ENCODE results near the gene SBK3. TPM values are rescaled to one million over a fixed set of nuclear protein-coding genes. Genes with fewer than 3 reads are reported as not detected.
A peak's percentile ranks its signal among the peaks of the same experiment; 100 is the strongest.

SBK3 gene
- total RNA-seq, 3 donors from 2014 or later, result 1.3 TPM; not detected in 2

DNA sequence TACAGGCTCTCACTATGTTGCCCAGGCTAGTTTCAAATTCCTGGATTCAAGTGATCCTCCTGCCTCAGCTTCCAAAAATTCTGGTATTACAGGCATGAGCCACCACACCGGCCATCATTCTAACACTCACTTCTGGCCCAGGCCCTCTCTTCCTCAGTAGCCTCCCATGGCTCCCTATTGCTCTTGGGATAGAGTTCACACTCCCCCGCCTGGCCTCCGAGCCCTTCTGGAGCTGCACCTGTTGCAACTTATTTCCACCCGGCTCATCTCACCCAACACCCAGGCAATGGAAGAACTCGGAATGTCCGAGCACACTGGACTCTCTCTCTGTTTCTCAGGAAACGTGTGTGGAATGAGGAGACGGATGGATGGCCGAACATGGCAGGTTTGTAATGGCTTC lies 9.0 kb upstream of the SBK3 start:
- intact Hi-C loops (cut with DNase I; ENCODE audit: low total_unique reads), result no loop called here
- Histone ChIP-seq H3K4me1 (no peaks in the 10 kb centered on the region), H3K27me3 (no peaks in the 10 kb centered on the region)

DNA sequence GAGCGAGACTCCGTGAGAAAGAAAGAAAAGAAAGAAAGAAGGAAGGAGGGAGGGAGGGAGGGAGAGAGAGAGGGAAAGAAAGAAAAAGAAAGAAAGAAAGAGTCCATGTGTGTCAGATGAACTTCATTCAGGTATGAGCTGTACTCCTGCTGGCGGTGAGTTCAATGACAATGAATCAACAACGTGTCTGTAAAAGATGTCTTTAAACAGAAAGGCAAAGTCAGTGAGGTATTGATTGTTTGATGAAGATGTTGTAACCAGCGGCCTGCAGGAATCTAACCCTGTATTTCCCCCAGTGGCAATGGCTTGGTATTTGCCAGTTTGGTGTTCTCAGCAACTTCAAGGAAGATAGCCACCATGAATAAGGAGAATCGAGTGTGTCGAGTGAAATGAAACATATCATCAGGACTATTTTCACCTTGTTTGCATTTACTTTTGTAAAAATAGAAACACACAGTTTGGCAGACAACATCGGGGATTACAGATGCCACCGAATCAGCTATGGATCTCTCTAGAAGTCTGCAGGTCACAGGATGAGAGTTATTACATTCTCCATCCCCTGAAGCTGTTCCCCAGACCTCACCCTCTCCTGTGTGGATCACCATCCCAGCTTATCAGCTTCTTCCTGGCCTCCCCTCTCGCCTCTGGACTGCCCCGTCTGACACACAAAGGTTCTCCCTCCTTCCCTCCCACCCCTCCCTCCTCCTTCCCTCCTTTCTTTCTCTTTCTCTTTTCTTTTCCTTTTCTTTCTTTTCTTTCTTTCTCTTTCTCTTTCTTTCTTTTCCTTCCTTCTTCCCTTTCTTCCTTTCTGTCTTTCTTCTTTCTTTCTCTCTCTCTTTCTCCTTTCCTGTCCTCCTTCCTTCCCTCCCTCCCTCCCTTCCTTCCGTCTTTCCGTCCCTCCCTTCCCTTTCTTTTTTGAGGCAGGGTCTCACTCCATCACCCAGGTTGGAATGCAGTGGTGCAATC lies 8.2 kb upstream of the SBK3 start:
- Histone ChIP-seq H3K4me1 (no peaks in the 10 kb centered on the region), H3K4me3 (no peak overlapping the region), H3K27me3 (no peaks in the 10 kb centered on the region), H3K36me3 (no peaks in the 10 kb centered on the region), H3K9me3 (no peaks in the 10 kb centered on the region), H3K27ac (no peak overlapping the region)
- no peak for TF ChIP-seq POLR2A (IDR thresholded peaks at IDR 0.05)
- no peak for TF ChIP-seq POLR2AphosphoS5 (IDR thresholded peaks at IDR 0.05)
- intact Hi-C loops (cut with DNase I; ENCODE audit: low total_unique reads), result no loop called here
- DNase-seq (ENCODE audit: low spot score in 2 of 2), result no peak

More for the DNA sequence above, 9.0 kb upstream of the SBK3 start:
- H3K9me3 ChIP-seq, result no peaks in the 10 kb centered on the region
- no peaks in the 10 kb centered on the region for H3K36me3 ChIP-seq
- no peak overlapping the region for H3K4me3 ChIP-seq
- no peak overlapping the region for H3K27ac ChIP-seq
- DNase-seq (ENCODE audit: low spot score in 2 of 2), result no peak
- no peak for TF ChIP-seq POLR2A (IDR thresholded peaks at IDR 0.05)
- no peak for TF ChIP-seq POLR2AphosphoS5 (IDR thresholded peaks at IDR 0.05)
- TF ChIP-seq, protein P1, sequence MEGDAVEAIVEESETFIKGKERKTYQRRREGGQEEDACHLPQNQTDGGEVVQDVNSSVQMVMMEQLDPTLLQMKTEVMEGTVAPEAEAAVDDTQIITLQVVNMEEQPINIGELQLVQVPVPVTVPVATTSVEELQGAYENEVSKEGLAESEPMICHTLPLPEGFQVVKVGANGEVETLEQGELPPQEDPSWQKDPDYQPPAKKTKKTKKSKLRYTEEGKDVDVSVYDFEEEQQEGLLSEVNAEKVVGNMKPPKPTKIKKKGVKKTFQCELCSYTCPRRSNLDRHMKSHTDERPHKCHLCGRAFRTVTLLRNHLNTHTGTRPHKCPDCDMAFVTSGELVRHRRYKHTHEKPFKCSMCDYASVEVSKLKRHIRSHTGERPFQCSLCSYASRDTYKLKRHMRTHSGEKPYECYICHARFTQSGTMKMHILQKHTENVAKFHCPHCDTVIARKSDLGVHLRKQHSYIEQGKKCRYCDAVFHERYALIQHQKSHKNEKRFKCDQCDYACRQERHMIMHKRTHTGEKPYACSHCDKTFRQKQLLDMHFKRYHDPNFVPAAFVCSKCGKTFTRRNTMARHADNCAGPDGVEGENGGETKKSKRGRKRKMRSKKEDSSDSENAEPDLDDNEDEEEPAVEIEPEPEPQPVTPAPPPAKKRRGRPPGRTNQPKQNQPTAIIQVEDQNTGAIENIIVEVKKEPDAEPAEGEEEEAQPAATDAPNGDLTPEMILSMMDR (IDR thresholded peaks at IDR 0.05), result no peak

DNA sequence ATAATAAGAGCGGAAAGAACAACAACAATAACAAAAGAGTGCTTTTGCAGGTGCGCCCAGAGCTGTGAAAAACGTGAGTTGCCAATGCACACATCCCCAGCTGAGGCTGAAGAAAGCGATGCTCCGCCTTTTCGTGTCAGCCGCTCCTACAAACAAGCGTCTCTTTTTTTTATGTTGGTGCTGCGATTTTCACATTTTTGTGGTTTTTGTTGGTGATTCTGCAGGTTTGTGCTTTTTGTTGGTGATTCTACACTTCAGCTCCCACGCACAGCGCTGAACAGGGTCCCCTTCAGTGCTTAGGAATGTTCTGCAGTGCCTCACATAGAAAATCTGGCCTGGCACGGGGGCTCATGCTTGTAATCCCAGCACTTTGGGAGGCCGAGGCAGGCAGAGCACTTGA lies 7.3 kb upstream of the SBK3 start:
- Histone ChIP-seq H3K36me3 (no peaks in the 10 kb centered on the region), H3K27ac (no peak overlapping the region), H3K27me3 (no peaks in the 10 kb centered on the region), H3K9me3 (no peaks in the 10 kb centered on the region), H3K4me1 (no peaks in the 10 kb centered on the region), H3K4me3 (no peak overlapping the region)
- TF ChIP-seq POLR2AphosphoS5 (IDR thresholded peaks at IDR 0.05), result no peak
- TF ChIP-seq, protein P1 (IDR thresholded peaks at IDR 0.05), result no peak
- no peak for TF ChIP-seq POLR2A (IDR thresholded peaks at IDR 0.05)
- intact Hi-C loops (cut with DNase I; ENCODE audit: low total_unique reads), result no loop called here
- DNase-seq (ENCODE audit: low spot score in 2 of 2), result peak in 1 of 2 donors; percentile 38

DNA sequence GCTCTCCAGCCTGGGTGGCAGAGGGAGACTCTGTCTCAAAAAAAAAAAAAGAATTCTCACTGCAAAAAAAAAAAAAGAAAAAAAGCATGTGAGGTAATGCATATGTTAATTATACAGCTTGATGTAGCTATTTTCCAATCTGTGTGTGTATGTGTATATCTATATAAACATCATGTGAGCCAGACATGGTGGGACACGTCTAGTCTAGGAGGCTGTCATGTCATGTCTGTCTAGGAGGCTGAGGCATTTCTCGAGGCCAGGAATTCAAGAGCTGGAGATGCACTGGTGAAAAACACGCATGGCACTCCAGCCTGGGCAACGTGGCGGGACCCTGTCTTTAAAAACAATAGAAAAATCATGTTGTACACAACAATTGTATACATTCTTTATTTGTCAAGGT lies 6.9 kb upstream of the SBK3 start:
- no peak overlapping the region for H3K4me3 ChIP-seq
- no peak overlapping the region for H3K27ac ChIP-seq
- TF ChIP-seq, protein P1 (IDR thresholded peaks at IDR 0.05), result no peak
- TF ChIP-seq POLR2AphosphoS5 (IDR thresholded peaks at IDR 0.05) (no peak), POLR2A (IDR thresholded peaks at IDR 0.05) (no peak)
- H3K27me3 ChIP-seq, result no peaks in the 10 kb centered on the region
- intact Hi-C loops (cut with DNase I; ENCODE audit: low total_unique reads), result no loop called here
- no peaks in the 10 kb centered on the region for H3K36me3 ChIP-seq
- H3K9me3 ChIP-seq, result no peaks in the 10 kb centered on the region
- DNase-seq (ENCODE audit: low spot score in 2 of 2), result no peak
- H3K4me1 ChIP-seq, result peaks cover 0 to 1% of the 10 kb centered on the region in 2 donors

DNA sequence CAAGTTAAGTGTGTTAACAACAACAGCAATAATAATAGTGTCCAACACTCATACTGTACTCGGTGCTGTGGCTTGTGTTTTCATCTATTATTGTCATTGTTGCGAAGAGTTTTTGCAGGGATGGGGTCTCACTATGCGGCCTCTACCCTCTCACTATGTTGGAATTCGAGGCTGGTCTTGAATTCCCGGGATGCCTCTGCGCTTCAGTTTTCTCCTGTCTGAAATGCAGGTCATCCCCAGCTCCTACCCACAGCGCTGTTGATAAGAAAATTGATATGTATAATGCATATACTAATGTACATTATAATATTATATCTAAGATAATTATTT lies 4.9 kb upstream of the SBK3 start:
- H3K27ac ChIP-seq, result peak overlapping the region in 1 of 2 donors; percentile 83
- H3K27me3 ChIP-seq, result no peaks in the 10 kb centered on the region
- intact Hi-C loops (cut with DNase I; ENCODE audit: low total_unique reads), result no loop called here
- no peak for TF ChIP-seq POLR2A (IDR thresholded peaks at IDR 0.05)
- TF ChIP-seq, protein P1 (IDR thresholded peaks at IDR 0.05), result no peak
- TF ChIP-seq POLR2AphosphoS5 (IDR thresholded peaks at IDR 0.05), result no peak
- no peaks in the 10 kb centered on the region for H3K9me3 ChIP-seq
- H3K4me1 ChIP-seq, result peaks cover 0 to 6% of the 10 kb centered on the region in 2 donors
- DNase-seq (ENCODE audit: low spot score in 2 of 2), result no peak
- peak overlapping the region in 1 of 3 donors; percentile 55 for H3K4me3 ChIP-seq
- no peaks in the 10 kb centered on the region for H3K36me3 ChIP-seq
